HCT116 (cell line): Measurements from ENCODE around the gene MYEOV.

ENCODE experiments used
- CTCF ChIP-seq, 3 experiments: fragments of 200-600 bp in 1 of 3; sonication (generic) in 1 of 3; IDR thresholded peaks in 2 of 3; conservative IDR thresholded peaks in 1 of 3; 2 replicates each; pipeline ENCODE4 v1.5.1; 2012 to 2017; ENCODE audit warnings: low read depth in 2 of 3, low read length in 2 of 3, antibody characterized with exemption in 1 of 3, borderline replicate concordance in 1 of 3, control low read depth in 1 of 3, mild to moderate bottlenecking in 1 of 3, mixed read lengths in 1 of 3, mixed run types in 1 of 3, moderate library complexity in 1 of 3; ENCODE audit not compliant: insufficient read depth in 1 of 3
- JUND ChIP-seq: IDR thresholded peaks from 2 replicates; pipeline ENCODE4 v1.6.1; 2012
- POLR2A ChIP-seq: IDR thresholded peaks from 2 replicates; pipeline ENCODE4 v1.7.0; 2011; ENCODE audit warnings: borderline replicate concordance; ENCODE audit not compliant: insufficient read depth, insufficient read length; ENCODE audit errors: extremely low read depth
- POLR2AphosphoS5 ChIP-seq: IDR thresholded peaks from 2 replicates; pipeline ENCODE4 v1.6.1; 2011; ENCODE audit warnings: mild to moderate bottlenecking, low read depth, low read length, moderate library complexity
- RAD21 ChIP-seq: IDR thresholded peaks from 2 replicates; pipeline ENCODE4 v1.6.1; 2012; ENCODE audit warnings: low read depth, mild to moderate bottlenecking
- TCF7L2 ChIP-seq: IDR thresholded peaks from 2 replicates; pipeline ENCODE4 v1.7.0; 2011; ENCODE audit warnings: borderline replicate concordance, inconsistent platforms; ENCODE audit not compliant: insufficient read depth, insufficient read length; ENCODE audit errors: extremely low read depth
- TF ChIP-seq, protein P1 (sequence below): IDR thresholded peaks from 2 replicates; pipeline ENCODE4 v1.6.1; 2012; ENCODE audit warnings: low read depth
- TF ChIP-seq, protein P2 (sequence below): IDR thresholded peaks from 2 replicates; pipeline ENCODE4 v1.6.1; 2012

DNA sequence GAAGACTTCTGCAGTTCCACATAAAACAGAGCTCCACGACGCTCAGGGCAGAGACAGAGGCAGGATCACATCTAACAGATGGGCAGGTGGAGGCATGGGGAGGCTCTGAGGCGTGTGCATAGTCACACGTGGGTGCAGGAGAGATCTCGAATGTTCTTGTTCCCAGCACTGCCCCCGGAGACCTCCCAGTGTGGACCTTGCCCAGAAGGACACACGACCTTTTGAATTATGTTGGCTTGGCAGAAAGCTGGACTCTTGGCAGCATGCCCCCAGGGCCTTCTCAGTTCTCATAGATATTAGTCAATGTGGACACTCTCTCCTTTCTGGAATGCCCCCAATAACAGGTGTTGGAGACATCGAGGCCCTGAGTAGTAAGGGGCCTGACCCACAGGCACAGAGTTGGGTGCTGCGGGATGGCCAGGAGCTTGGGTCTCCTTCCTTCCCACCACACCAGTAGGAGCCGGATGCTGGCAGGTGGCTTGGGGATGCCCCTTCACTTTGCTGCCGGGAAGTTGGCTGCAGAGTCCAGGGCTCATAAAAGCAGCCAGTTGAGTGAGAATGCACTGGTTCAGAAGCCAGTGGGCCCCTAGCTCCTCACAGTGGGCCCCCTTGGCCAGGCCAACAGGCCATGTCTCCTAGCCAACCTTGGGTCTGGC lies 12.1 kb downstream of the MYEOV start:
- TF ChIP-seq, protein P1, sequence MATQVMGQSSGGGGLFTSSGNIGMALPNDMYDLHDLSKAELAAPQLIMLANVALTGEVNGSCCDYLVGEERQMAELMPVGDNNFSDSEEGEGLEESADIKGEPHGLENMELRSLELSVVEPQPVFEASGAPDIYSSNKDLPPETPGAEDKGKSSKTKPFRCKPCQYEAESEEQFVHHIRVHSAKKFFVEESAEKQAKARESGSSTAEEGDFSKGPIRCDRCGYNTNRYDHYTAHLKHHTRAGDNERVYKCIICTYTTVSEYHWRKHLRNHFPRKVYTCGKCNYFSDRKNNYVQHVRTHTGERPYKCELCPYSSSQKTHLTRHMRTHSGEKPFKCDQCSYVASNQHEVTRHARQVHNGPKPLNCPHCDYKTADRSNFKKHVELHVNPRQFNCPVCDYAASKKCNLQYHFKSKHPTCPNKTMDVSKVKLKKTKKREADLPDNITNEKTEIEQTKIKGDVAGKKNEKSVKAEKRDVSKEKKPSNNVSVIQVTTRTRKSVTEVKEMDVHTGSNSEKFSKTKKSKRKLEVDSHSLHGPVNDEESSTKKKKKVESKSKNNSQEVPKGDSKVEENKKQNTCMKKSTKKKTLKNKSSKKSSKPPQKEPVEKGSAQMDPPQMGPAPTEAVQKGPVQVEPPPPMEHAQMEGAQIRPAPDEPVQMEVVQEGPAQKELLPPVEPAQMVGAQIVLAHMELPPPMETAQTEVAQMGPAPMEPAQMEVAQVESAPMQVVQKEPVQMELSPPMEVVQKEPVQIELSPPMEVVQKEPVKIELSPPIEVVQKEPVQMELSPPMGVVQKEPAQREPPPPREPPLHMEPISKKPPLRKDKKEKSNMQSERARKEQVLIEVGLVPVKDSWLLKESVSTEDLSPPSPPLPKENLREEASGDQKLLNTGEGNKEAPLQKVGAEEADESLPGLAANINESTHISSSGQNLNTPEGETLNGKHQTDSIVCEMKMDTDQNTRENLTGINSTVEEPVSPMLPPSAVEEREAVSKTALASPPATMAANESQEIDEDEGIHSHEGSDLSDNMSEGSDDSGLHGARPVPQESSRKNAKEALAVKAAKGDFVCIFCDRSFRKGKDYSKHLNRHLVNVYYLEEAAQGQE = no peak
- TF ChIP-seq POLR2A (no peak), POLR2AphosphoS5 (no peak), CTCF (IDR thresholded peaks at IDR 0.05 in 2 of 3, conservative IDR thresholded peaks at IDR 0.05 in 1 of 3; ENCODE audit: borderline replicate concordance in 1 of 3, insufficient read depth in 1 of 3, low read depth in 2 of 3, low read length in 2 of 3) (no peak), JUND (no peak), RAD21 (no peak), TCF7L2 (no peak)
- TF ChIP-seq, protein P2, sequence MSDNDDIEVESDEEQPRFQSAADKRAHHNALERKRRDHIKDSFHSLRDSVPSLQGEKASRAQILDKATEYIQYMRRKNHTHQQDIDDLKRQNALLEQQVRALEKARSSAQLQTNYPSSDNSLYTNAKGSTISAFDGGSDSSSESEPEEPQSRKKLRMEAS = no peak
